Measurements from ENCODE around the gene HTR6.

HTR6 gene

DNA sequence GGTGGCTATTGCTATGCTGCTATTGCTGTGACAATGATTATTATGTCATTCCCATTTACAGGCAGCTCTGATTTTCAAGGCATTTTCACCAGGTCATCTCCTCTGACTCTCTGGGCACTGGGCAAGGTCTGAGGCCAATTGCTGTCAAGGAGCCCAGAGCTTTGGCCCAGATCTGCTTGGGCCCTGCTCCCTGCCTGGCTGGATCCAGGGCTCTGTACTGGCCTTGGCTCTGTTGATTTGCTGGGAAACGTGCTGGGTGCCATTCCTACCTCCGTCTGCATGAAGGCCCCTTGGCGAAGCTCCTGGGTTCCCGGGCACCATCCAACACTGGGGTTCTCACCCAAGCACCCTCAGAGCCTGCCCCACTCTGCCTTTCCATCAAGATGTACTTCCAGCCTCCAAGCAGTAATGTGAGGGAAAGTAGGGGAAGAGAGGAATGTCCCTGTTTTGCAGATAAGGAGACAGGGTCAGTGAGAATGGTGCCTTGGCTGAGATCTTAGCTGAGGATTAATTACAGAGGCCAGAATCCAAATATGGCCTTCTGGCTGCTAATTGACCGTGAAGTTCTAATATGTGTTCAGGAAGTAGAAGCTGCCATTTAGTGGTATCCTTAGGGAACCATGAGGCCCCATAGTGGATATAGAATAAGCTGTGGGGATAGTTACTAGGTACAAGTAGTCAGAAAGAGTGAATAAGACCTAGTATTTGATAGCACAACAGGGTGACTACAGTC, 63.9 kb downstream of the HTR6 start:
- DNase-seq = no peak

GRCh38 chr1:19730232-19730631, 65.6 kb downstream of the HTR6 start:
- DNase-seq = no peak
